Measurements from ENCODE around the gene DHX32.
A peak's percentile ranks its signal among the peaks of the same experiment; 100 is the strongest.

The DHX32 gene

DNA sequence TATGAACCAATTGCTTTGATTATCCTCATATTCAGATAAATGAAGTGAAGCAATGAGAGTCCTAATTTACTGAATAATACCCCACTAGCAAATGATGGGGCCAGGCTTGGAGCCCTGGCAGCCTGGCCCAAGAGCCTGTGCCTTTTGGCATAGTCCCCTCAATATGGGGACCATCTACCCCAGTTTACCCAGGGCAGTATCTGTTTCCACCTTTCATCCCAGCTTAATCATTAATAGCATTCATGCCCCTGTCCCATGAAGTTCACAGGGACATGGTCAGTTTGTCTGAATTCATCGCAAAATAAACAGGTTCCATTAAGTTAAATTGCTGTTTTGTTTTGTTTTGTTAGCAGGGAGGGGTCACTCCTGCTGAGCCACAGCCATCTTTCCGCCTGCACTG, 32.2 kb downstream of the DHX32 start:
- Histone ChIP-seq H3K27me3 (no peaks in the 10 kb centered on the region), H3K4me3 (no peak overlapping the region), H3K9ac (no peak overlapping the region), H4K20me1 (peaks cover 0 to 21% (median 0%) of the 10 kb centered on the region in 11 experiments; a peak in 5 of 22 replicates), H3K36me3 (peaks cover 51 to 93% (median 81%) of the 10 kb centered on the region in 11 experiments), H3K27ac (no peak overlapping the region), H3K4me1 (peaks cover 0 to 14% (median 3%) of the 10 kb centered on the region in 10 experiments; a peak in 8 of 20 replicates), H3K9me3 (replicated peaks in 1 of 11) (no peaks in the 10 kb centered on the region), H3K4me2 (no peak overlapping the region)
- TF ChIP-seq Cebpa-rat (IDR thresholded peaks at IDR 0.05): no peak

- TF ChIP-seq Cebpa-rat (IDR thresholded peaks at IDR 0.05): no peak
- H3K9me3 ChIP-seq (replicated peaks in 1 of 11): no peaks in the 10 kb centered on the region
- no peaks in the 10 kb centered on the region for H3K27me3 ChIP-seq
- H3K9ac ChIP-seq: no peak overlapping the region
- no peak overlapping the region for H3K27ac ChIP-seq
- H3K36me3 ChIP-seq: peaks cover 48 to 93% (median 83%) of the 10 kb centered on the region in 11 experiments
- peaks cover 0 to 21% (median 3%) of the 10 kb centered on the region in 11 experiments; a peak in 5 of 22 replicates for H4K20me1 ChIP-seq
- peaks cover 0 to 17% (median 3%) of the 10 kb centered on the region in 10 experiments; a peak in 8 of 20 replicates for H3K4me1 ChIP-seq
- H3K4me3 ChIP-seq: no peak overlapping the region
- no peak overlapping the region for H3K4me2 ChIP-seq
These were observed 32.7 kb downstream of the DHX32 start for GRCh38 chr10:125848371-125848770.

DNA sequence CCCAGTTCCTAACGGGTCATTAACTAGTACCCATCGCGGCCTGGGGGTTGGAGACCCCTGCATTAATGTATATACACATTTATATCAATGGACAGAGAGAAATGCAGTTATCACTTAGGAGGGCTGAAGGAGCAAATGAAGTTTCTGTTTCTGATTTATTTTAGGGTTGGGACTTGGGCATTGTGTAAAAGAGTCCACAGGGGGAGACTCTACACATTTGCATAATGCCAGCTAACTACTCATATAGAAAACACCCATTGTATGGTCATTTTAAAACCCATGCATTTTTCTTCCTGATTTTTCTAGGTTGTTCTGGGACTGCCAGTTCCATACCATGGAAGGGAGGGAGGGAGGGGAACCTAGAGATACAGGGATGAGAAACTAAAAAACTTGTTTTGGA, 34.2 kb downstream of the DHX32 start:
- no peak overlapping the region for H3K9ac ChIP-seq
- peaks cover 0 to 17% (median 3%) of the 10 kb centered on the region in 10 experiments; a peak in 8 of 20 replicates for H3K4me1 ChIP-seq
- no peaks in the 10 kb centered on the region for H3K27me3 ChIP-seq
- H3K27ac ChIP-seq: no peak overlapping the region
- H3K4me3 ChIP-seq: no peak overlapping the region
- no peak for TF ChIP-seq Cebpa-rat (IDR thresholded peaks at IDR 0.05)
- H3K36me3 ChIP-seq: peaks cover 48 to 93% (median 80%) of the 10 kb centered on the region in 11 experiments
- no peak overlapping the region for H3K4me2 ChIP-seq
- H4K20me1 ChIP-seq: peaks cover 0 to 21% (median 4%) of the 10 kb centered on the region in 11 experiments; a peak in 5 of 22 replicates
- no peaks in the 10 kb centered on the region for H3K9me3 ChIP-seq (replicated peaks in 1 of 11)

GRCh38 chr10:125845617-125846016, 35.5 kb downstream of the DHX32 start:
- H3K9me3 ChIP-seq (replicated peaks in 1 of 11): no peaks in the 10 kb centered on the region
- H4K20me1 ChIP-seq: peaks cover 0 to 27% (median 7%) of the 10 kb centered on the region in 11 experiments; a peak in 5 of 22 replicates
- peaks cover 0 to 17% (median 3%) of the 10 kb centered on the region in 10 experiments; a peak in 8 of 20 replicates for H3K4me1 ChIP-seq
- H3K4me2 ChIP-seq: no peak overlapping the region
- TF ChIP-seq Cebpa-rat (IDR thresholded peaks at IDR 0.05): no peak
- H3K36me3 ChIP-seq: peaks cover 48 to 93% (median 79%) of the 10 kb centered on the region in 11 experiments
- H3K27ac ChIP-seq: no peak overlapping the region
- H3K27me3 ChIP-seq: no peaks in the 10 kb centered on the region
- H3K4me3 ChIP-seq: no peak overlapping the region
- no peak overlapping the region for H3K9ac ChIP-seq

GRCh38 chr10:125844751-125845221, 36.3 kb downstream of the DHX32 start:
- no peak overlapping the region for H3K27ac ChIP-seq
- H3K4me2 ChIP-seq: peak overlapping the region in 2 of 11 experiments; percentile 2 to 4; a peak in 3 of 22 replicates
- peaks cover 0 to 34% (median 12%) of the 10 kb centered on the region in 11 experiments; a peak in 6 of 22 replicates for H4K20me1 ChIP-seq
- no peak overlapping the region for H3K9ac ChIP-seq
- H3K27me3 ChIP-seq: no peaks in the 10 kb centered on the region
- peaks cover 48 to 93% (median 79%) of the 10 kb centered on the region in 11 experiments for H3K36me3 ChIP-seq
- TF ChIP-seq Cebpa-rat (IDR thresholded peaks at IDR 0.05): no peak
- no peak overlapping the region for H3K4me3 ChIP-seq
- no peaks in the 10 kb centered on the region for H3K9me3 ChIP-seq (replicated peaks in 1 of 11)
- peaks cover 0 to 17% (median 3%) of the 10 kb centered on the region in 10 experiments; a peak in 8 of 20 replicates for H3K4me1 ChIP-seq

DNA sequence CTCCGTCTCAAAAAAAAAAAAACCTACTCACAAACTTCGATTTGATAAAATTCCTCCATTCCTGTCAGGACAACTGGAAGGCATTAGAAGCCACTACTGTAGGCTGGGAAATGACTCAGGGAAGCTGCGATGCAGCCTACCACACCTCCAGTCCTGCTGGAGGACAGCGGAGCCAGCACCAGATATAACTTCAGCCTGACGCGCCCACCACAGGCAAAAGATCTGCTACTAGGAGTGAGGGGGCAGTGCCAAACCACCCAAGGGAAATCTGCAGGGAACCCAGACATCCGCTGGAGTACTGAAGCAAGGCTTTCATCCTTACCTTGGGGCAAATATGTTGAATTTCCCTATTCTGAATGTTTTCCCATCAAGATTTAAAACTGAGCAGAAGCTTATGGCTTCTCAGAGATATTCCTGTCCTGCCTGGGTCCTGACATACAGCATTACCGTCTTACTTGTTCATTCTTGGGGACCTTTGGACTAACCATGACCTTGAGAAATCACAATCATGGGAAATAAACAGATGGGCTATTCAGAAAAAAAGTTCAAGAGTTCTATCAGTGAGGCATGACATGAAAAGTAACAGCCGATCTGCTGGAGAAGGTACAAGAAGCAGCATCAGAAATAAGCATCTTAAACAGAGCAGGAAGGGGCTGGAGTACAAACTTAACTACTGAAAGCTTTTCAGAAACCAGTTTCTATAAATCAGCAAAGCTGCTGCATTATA, 37.3 kb downstream of the DHX32 start:
- Histone ChIP-seq H3K27me3 (no peaks in the 10 kb centered on the region), H3K4me2 (peak overlapping the region in 1 of 11 experiments; percentile 2; a peak in 1 of 22 replicates), H3K4me1 (peaks cover 0 to 17% (median 3%) of the 10 kb centered on the region in 10 experiments; a peak in 8 of 20 replicates), H3K9ac (no peak overlapping the region), H3K4me3 (no peak overlapping the region), H3K27ac (no peak overlapping the region), H3K36me3 (peaks cover 54 to 93% (median 79%) of the 10 kb centered on the region in 11 experiments), H3K9me3 (replicated peaks in 1 of 11) (no peaks in the 10 kb centered on the region), H4K20me1 (peaks cover 0 to 44% (median 14%) of the 10 kb centered on the region in 11 experiments; a peak in 9 of 22 replicates)
- no peak for TF ChIP-seq Cebpa-rat (IDR thresholded peaks at IDR 0.05)

DNA sequence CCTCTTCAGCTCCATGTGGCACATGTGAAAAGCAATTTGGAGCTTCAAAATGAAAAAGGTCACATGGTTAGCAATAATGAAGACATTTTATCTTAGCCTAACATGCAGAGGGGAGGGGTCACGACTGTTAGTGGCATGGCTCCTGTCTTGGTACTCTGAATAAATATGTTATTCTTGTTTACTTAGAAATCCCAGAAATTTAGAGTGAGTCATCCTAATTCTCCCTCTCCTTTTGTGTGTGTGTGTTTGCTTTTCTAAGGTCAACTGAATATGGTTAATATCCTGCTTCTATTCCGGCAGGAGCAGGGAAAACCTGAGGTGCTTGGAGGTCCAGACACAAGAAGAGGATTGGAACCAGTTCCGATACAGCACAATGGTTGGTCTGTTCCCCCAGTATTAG, 40.1 kb downstream of the DHX32 start:
- Histone ChIP-seq H3K36me3 (peaks cover 71 to 94% (median 85%) of the 10 kb centered on the region in 11 experiments), H3K4me3 (no peak overlapping the region), H3K9ac (no peak overlapping the region), H3K4me1 (peaks cover 0 to 17% (median 3%) of the 10 kb centered on the region in 10 experiments; a peak in 8 of 20 replicates), H4K20me1 (peaks cover 0 to 62% (median 30%) of the 10 kb centered on the region in 11 experiments; a peak in 13 of 22 replicates), H3K4me2 (no peak overlapping the region), H3K27me3 (no peaks in the 10 kb centered on the region), H3K9me3 (replicated peaks in 1 of 11) (no peaks in the 10 kb centered on the region), H3K27ac (no peak overlapping the region)
- no peak for TF ChIP-seq Cebpa-rat (IDR thresholded peaks at IDR 0.05)

- Histone ChIP-seq H3K36me3 (peaks cover 76 to 94% (median 87%) of the 10 kb centered on the region in 11 experiments), H3K27ac (no peak overlapping the region), H3K27me3 (no peaks in the 10 kb centered on the region), H3K4me1 (peaks cover 0 to 17% (median 3%) of the 10 kb centered on the region in 10 experiments; a peak in 8 of 20 replicates), H3K9me3 (replicated peaks in 1 of 11) (no peaks in the 10 kb centered on the region), H3K4me2 (no peak overlapping the region), H3K9ac (no peak overlapping the region), H4K20me1 (peaks cover 0 to 67% (median 30%) of the 10 kb centered on the region in 11 experiments; a peak in 13 of 22 replicates), H3K4me3 (no peak overlapping the region)
- TF ChIP-seq Cebpa-rat (IDR thresholded peaks at IDR 0.05): no peak
These were observed 40.7 kb downstream of the DHX32 start for GRCh38 chr10:125840406-125840805.

All from BLaER1 treated with 17β-estradiol and CSF1 and Interleukin-3, amounts not matched to agents 10 nM and 100 nM (cell line).